Panc1 (cell line): Measurements from ENCODE around the gene PCDHB5. TPM values are rescaled to one million over a fixed set of nuclear protein-coding genes. Genes with fewer than 3 reads are reported as not detected.
"Not testable (repeated sequence)": the region's sequence is repeated elsewhere in the genome, so short reads cannot be mapped to it uniquely, and the experiment has no call there.

Source experiments
- ATAC-seq: fragments of 200-7000 bp; cut with Tn5 transposase; 2 replicates; pipeline ENCODE4 v1.9.1; 2020; ENCODE audit warnings: mild to moderate bottlenecking, moderate library complexity
- BruUV-seq: library from RNA; stranded (reverse); fragments of 400-500 nt; replicated peaks from 2 replicates; lab custom pipeline; 2021; lab: Mats Ljungman, UMichigan
- CTCF ChIA-PET: fragments of 300-600 bp; sonication (Branson Sonifier 250); formaldehyde crosslinking; loops from one replicate; lab custom pipeline; 2022; ENCODE audit warnings: antibody characterized with exemption; lab: Charles Lee
- POLR2A ChIA-PET: fragments of 300-600 bp; sonication (Branson Sonifier 250); formaldehyde crosslinking; loops from one replicate; lab custom pipeline; 2022; ENCODE audit warnings: antibody characterized with exemption; lab: Charles Lee
- DNase-seq: peaks from one replicate; pipeline ENCODE4 v3.0.0-alpha.2; 2010; ENCODE audit warnings: low read depth, low spot score
- H3K27ac ChIP-seq: 2 replicates; pipeline ENCODE4 v1.5.1; 2011; ENCODE audit warnings: mild to moderate bottlenecking, low read length, inconsistent platforms
- H3K27me3 ChIP-seq: fragments of 200-500 bp; sonication (Bioruptor generic); 2 replicates; pipeline ENCODE4 v1.6.0; 2014; ENCODE audit warnings: low read length, inconsistent platforms; ENCODE audit not compliant: control insufficient read depth, insufficient read depth
- H3K36me3 ChIP-seq: fragments of 200-500 bp; sonication (Bioruptor generic); 2 replicates; pipeline ENCODE4 v1.5.1; 2014; ENCODE audit warnings: inconsistent platforms, mild to moderate bottlenecking, low read length, moderate library complexity; ENCODE audit not compliant: control insufficient read depth, insufficient read depth
- H3K4me1 ChIP-seq: 2 replicates; pipeline ENCODE4 v1.5.1; 2011; ENCODE audit warnings: inconsistent platforms, mild to moderate bottlenecking, low read length, moderate library complexity; ENCODE audit not compliant: control insufficient read depth, insufficient read depth
- H3K4me3 ChIP-seq, 2 experiments: 2 replicates each; pipeline ENCODE4 v1.5.1; 2011 to 2012; ENCODE audit warnings: low read depth in 2 of 2, low read length in 2 of 2, mild to moderate bottlenecking in 2 of 2, inconsistent platforms in 1 of 2, moderate library complexity in 1 of 2
- H3K9me3 ChIP-seq: fragments of 200-500 bp; sonication (Bioruptor generic); 2 replicates; pipeline ENCODE4 v1.5.1; 2014; ENCODE audit warnings: low read depth, mild to moderate bottlenecking, inconsistent platforms, low read length, moderate library complexity; ENCODE audit not compliant: control insufficient read depth, insufficient read depth
- CTCF ChIP-seq: fragments of 450-650 bp; IDR thresholded peaks from 2 replicates; pipeline ENCODE4 v1.5.1; 2017; ENCODE audit warnings: mild to moderate bottlenecking
- POLR2AphosphoS5 ChIP-seq: IDR thresholded peaks from 2 replicates; pipeline ENCODE4 v1.6.1; 2012; ENCODE audit warnings: mild to moderate bottlenecking, low read depth, low read length, moderate library complexity
- REST ChIP-seq, 2 experiments: IDR thresholded peaks; 2 replicates each; pipeline ENCODE4 v1.6.1; 2011 to 2012; ENCODE audit warnings: low read depth in 2 of 2, control low read depth in 1 of 2, low read length in 1 of 2, mild to moderate bottlenecking in 1 of 2, moderate library complexity in 1 of 2; ENCODE audit not compliant: insufficient read depth in 1 of 2
- SIN3A ChIP-seq: IDR thresholded peaks from 2 replicates; pipeline ENCODE4 v1.6.1; 2012; ENCODE audit warnings: low read depth, mild to moderate bottlenecking, low read length, moderate library complexity, borderline replicate concordance; ENCODE audit not compliant: insufficient read depth
- TCF7L2 ChIP-seq: IDR thresholded peaks from 2 replicates; pipeline ENCODE4 v1.6.1; 2011; ENCODE audit warnings: mild to moderate bottlenecking, low read depth, low read length, inconsistent platforms
- in situ Hi-C: cut with HindIII; loops from 2 replicates; pipeline ENCODE4 v1.10.0; 2016; ENCODE audit warnings: low sequenced_read_pairs, low pct_unique_long_range_greater_than_20kb
- intact Hi-C: fragments of 100-400 bp; cut with micrococcal nuclease; formaldehyde crosslinking; loops from one replicate; pipeline ENCODE4 v1.10.0; 2022; ENCODE audit not compliant: unreplicated experiment
- total RNA-seq: library from RNA; stranded (reverse); gene quantifications from one replicate; pipeline ENCODE4 v1.2.1, GENCODE V29; 2021; ENCODE audit not compliant: unreplicated experiment

PCDHB5 gene
- total RNA-seq, 1 experiment from 2014 or later: 0.08 TPM

- ATAC-seq (peak; percentile 92), DNase-seq (no peak)
- Histone ChIP-seq H3K27me3 (no peaks in the 10 kb centered on the region), H3K9me3 (no peaks in the 10 kb centered on the region), H3K27ac (peak overlapping the region; percentile 59), H3K4me1 (peaks cover 10% of the 10 kb centered on the region; the same call in 1 of the 2 replicates), H3K36me3 (no peaks in the 10 kb centered on the region), H3K4me3 (peak overlapping the region; percentile 47 to 49)
- POLR2A ChIA-PET: no interaction called here
- in situ Hi-C loops: no loop called here
- CTCF ChIA-PET: interaction anchor here (0.6 to 1.9 kb wide), 9 partner anchors 15 to 321 kb away, joined by 3 to 10 read pairs (median 5); partner anchors contain the start of genes PCDHB14, PCDHB16, PCDHB2 and PCDHB8
- intact Hi-C loops: loop anchor here (2.0 kb wide), 1 partner anchor 55 kb away; the partner anchor contains the start of gene PCDHB3
- TF ChIP-seq TCF7L2 (no peak), POLR2AphosphoS5 (no peak), SIN3A (no peak), CTCF (peak; percentile 84), REST (IDR thresholded peaks at IDR 0.05; ENCODE audit: insufficient read depth in 1 of 2, low read depth in 2 of 2, low read length in 1 of 2) (no peak)
- BruUV-seq: no TSS peak
These were observed 20.8 kb downstream of the PCDHB5 start for GRCh38 chr5:141155540-141156374.

GRCh38 chr5:141157356-141157755 lies 22.4 kb downstream of the PCDHB5 start:
- BruUV-seq, H3K27ac ChIP-seq, in situ Hi-C loops, POLR2A ChIA-PET, H3K4me3 ChIP-seq, H3K4me1 ChIP-seq, intact Hi-C loops, ATAC-seq, H3K27me3 ChIP-seq, DNase-seq, CTCF ChIA-PET, H3K9me3 ChIP-seq, H3K36me3 ChIP-seq: not testable (repeated sequence)

GRCh38 chr5:141157901-141158300 lies 22.9 kb downstream of the PCDHB5 start:
- ATAC-seq, DNase-seq, BruUV-seq, H3K4me3 ChIP-seq, CTCF ChIA-PET, H3K36me3 ChIP-seq, in situ Hi-C loops, POLR2A ChIA-PET, H3K27ac ChIP-seq, H3K4me1 ChIP-seq, intact Hi-C loops, H3K27me3 ChIP-seq, H3K9me3 ChIP-seq: not testable (repeated sequence)
